ENCODE measurements around the gene RNF224.

Gene RNF224

GRCh38 chr9:137273095-137273490 lies 45.8 kb downstream of the RNF224 start:
- peak overlapping the region; percentile 98 for H3K27ac ChIP-seq
- no peak for TF ChIP-seq ZFX (IDR thresholded peaks at IDR 0.05; ENCODE audit: borderline replicate concordance)

GRCh38 chr9:137273611-137274320 lies 46.5 kb downstream of the RNF224 start:
- no peak for TF ChIP-seq ZFX (IDR thresholded peaks at IDR 0.05; ENCODE audit: borderline replicate concordance)
- TF ChIP-seq CTCF (IDR thresholded peaks at IDR 0.05), result no peak
- peak overlapping the region; percentile 98 for H3K27ac ChIP-seq

- no peak for TF ChIP-seq CTCF (IDR thresholded peaks at IDR 0.05)
- no peak for TF ChIP-seq ZFX (IDR thresholded peaks at IDR 0.05; ENCODE audit: borderline replicate concordance)
- no peak overlapping the region for H3K27ac ChIP-seq
Measured at GRCh38 chr9:137275203-137275587, 47.9 kb downstream of the RNF224 start.

GRCh38 chr9:137275588-137276472 lies 48.5 kb downstream of the RNF224 start:
- peak overlapping the region; percentile 27; the same call in 1 of the 2 replicates for H3K27ac ChIP-seq
- TF ChIP-seq ZFX (IDR thresholded peaks at IDR 0.05; ENCODE audit: borderline replicate concordance), result no peak
- no peak for TF ChIP-seq CTCF (IDR thresholded peaks at IDR 0.05)

GRCh38 chr9:137276473-137277328 lies 49.4 kb downstream of the RNF224 start:
- TF ChIP-seq CTCF (IDR thresholded peaks at IDR 0.05) (no peak), ZFX (IDR thresholded peaks at IDR 0.05; ENCODE audit: borderline replicate concordance) (no peak)
- peak overlapping the region; percentile 27; the same call in 1 of the 2 replicates for H3K27ac ChIP-seq

- no peak for TF ChIP-seq ZFX (IDR thresholded peaks at IDR 0.05; ENCODE audit: borderline replicate concordance)
- TF ChIP-seq CTCF (IDR thresholded peaks at IDR 0.05), result no peak
- peak within 1 kb of the TSS; percentile 27; the same call in 1 of the 2 replicates for H3K27ac ChIP-seq
Measured at GRCh38 chr9:137277329-137278041, 50.2 kb downstream of the RNF224 start, which contains the start of gene TOR4A. Gene TOR4A (plus strand): TSS chr9:137277726. CDS start chr9:137278690, 964 bp downstream.

All from 22Rv1 (cell line).